Fibroblast of pulmonary artery (primary cell): Measurements from ENCODE around the gene L3MBTL1.
A peak's percentile ranks its signal among the peaks of the same experiment; 100 is the strongest.

Experiments
- DNase-seq: peaks from one replicate; pipeline ENCODE4 v3.0.0-alpha.2; 2010; ENCODE audit warnings: low read depth
- H3K4me3 ChIP-seq: replicated peaks from 2 replicates; pipeline ENCODE4 v1.5.1; 2011; ENCODE audit warnings: low read depth, mild to moderate bottlenecking, control low read depth, low read length, moderate library complexity
- TF ChIP-seq, protein P1 (sequence below): IDR thresholded peaks from 2 replicates; pipeline ENCODE4 v1.5.1; 2011; ENCODE audit warnings: mild to moderate bottlenecking, control low read depth, low read length, inconsistent platforms; ENCODE audit errors: missing control alignments

Gene L3MBTL1

GRCh38 chr20:43508106-43508505, 609 bp downstream of the L3MBTL1 start:
- TF ChIP-seq, protein P1, sequence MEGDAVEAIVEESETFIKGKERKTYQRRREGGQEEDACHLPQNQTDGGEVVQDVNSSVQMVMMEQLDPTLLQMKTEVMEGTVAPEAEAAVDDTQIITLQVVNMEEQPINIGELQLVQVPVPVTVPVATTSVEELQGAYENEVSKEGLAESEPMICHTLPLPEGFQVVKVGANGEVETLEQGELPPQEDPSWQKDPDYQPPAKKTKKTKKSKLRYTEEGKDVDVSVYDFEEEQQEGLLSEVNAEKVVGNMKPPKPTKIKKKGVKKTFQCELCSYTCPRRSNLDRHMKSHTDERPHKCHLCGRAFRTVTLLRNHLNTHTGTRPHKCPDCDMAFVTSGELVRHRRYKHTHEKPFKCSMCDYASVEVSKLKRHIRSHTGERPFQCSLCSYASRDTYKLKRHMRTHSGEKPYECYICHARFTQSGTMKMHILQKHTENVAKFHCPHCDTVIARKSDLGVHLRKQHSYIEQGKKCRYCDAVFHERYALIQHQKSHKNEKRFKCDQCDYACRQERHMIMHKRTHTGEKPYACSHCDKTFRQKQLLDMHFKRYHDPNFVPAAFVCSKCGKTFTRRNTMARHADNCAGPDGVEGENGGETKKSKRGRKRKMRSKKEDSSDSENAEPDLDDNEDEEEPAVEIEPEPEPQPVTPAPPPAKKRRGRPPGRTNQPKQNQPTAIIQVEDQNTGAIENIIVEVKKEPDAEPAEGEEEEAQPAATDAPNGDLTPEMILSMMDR = no peak
- no peak for DNase-seq

GRCh38 chr20:43508604-43509040, 1.1 kb downstream of the L3MBTL1 start:
- TF ChIP-seq, protein P1 = no peak
- DNase-seq = peak; percentile 10
- no peak overlapping the region for H3K4me3 ChIP-seq

More at GRCh38 chr20:43508106-43508505, 609 bp downstream of the L3MBTL1 start:
- peak overlapping the region; percentile 64 for H3K4me3 ChIP-seq

GRCh38 chr20:43511879-43512278, 4.4 kb downstream of the L3MBTL1 start:
- no peak overlapping the region for H3K4me3 ChIP-seq
- no peak for DNase-seq
- TF ChIP-seq, protein P1 = no peak

DNA sequence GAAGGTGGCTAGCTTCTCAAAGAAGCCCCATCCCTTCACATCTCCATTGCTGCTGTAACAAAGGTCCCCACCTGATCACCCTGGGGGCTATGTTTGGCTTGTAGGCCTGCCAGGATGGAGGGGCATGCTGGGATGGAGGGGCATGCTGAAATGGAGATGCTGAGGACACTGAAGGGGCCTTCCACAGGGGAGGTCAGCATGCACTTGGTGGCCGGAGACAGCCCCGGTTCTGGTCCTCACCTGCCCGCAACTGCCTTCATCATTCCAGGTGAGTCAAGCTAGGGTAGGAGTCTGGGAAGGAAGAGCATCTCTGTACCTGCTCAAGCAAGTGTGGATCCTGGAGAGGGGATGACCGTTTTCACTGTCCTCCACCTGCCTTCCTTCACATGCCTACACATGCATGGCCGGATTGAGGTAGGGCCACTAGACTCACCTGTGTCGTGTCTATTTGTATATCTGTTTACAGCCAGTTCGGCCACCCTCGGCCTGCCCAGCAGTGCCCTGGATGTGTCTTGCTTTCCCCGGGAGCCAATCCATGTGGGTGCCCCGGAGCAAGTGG, 6.0 kb downstream of the L3MBTL1 start:
- TF ChIP-seq, protein P1 = no peak
- peak overlapping the region; percentile 56 for H3K4me3 ChIP-seq
- DNase-seq = no peak

DNA sequence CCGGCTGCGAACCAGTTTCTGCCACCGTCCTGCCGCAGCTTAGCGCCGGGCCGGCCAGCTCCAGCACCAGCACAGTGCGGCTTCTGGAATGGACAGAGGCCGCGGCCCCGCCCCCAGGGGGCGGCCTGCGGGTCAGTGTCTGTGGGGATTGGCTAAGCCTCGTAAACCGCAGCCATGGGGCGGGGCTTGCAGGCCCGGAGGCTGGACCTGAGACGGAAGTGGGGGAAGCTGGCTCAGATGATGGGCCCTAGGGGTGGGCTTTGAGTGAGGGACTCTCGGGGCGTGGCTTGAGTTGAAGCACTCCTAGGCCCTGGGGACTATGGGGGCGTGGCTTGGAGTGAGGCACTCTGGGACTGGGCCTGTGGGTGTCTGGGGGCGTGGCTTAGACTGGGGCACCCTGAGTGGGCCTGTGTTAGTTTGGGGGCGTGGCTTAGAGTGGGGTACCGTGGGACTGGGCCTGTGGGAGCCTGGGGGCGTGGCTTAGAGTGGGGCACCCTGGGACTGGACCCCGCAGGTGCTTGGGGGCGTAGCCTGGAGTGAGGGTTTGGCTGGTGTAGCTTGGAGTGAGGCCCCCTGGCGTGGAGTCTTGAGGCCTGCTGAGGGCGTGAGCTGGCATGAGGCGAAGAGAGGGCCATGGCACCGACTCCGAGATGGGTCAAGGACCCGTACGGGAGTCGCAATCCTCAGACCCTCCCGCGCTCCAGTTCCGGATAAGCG, 6.6 kb downstream of the L3MBTL1 start:
- TF ChIP-seq, protein P1 = peak; percentile 27
- peak overlapping the region; percentile 68 for H3K4me3 ChIP-seq
- peak; percentile 99 for DNase-seq

DNA sequence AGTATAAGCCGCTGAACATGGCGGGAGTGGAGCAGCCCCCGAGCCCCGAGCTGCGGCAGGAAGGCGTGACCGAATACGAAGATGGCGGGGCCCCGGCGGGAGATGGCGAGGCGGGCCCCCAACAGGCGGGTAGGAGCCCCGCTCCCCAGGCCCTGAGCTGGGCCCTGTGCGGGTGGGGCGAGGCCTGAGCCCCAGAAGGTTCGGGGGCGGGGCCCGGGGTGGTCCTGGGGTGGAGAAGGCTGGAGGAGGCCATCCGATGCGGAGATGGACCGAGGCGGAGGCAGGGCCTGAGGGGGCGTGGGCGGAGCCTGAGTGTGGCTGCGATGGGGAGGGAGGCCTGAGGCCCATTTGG, 7.1 kb downstream of the L3MBTL1 start:
- DNase-seq = no peak
- H3K4me3 ChIP-seq = peak overlapping the region; percentile 68
- TF ChIP-seq, protein P1 = no peak

DNA sequence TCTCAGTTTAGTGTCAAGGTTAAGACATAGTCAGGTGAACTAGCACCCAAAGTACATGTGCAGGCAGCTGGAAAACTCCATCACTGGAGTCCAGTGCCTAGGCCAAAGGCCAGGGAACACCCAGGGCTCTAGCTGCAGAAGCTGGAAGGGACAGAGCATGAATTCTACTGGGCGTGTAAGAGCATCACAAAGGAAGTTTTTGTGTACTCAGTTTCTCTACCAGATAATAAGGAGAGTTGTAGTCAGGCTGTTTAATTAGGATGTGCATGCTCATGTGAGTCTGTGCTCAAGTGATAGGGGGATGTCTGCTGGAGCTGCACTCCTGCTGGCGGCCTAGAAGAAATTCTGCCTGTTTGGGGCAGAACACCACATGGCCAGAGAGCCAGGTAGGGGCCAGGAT, 8.1 kb downstream of the L3MBTL1 start:
- DNase-seq = no peak
- TF ChIP-seq, protein P1 = no peak
- no peak overlapping the region for H3K4me3 ChIP-seq
